Kidney epithelial cell (primary cell): ENCODE results near the gene BRD8. TPM values are rescaled to one million over a fixed set of nuclear protein-coding genes. Genes with fewer than 3 reads are reported as not detected.

Experiments used
- DNase-seq: peaks from one replicate; pipeline ENCODE4 v3.0.0-alpha.2; 2010; ENCODE audit warnings: low read depth
- H3K27me3 ChIP-seq: 2 replicates; pipeline ENCODE4 v1.6.0; 2011; ENCODE audit warnings: low read length; ENCODE audit not compliant: control insufficient read depth, insufficient read depth
- H3K36me3 ChIP-seq: 2 replicates; pipeline ENCODE4 v1.5.1; 2011; ENCODE audit warnings: low read length; ENCODE audit not compliant: control insufficient read depth, insufficient read depth
- H3K4me3 ChIP-seq: 2 replicates; pipeline ENCODE4 v1.5.1; 2011; ENCODE audit warnings: low read depth, mild to moderate bottlenecking, control low read depth, low read length
- CTCF ChIP-seq: IDR thresholded peaks from 2 replicates; pipeline ENCODE4 v1.5.1; 2011; ENCODE audit warnings: mild to moderate bottlenecking, moderate library complexity, low read length, control low read depth, inconsistent platforms; ENCODE audit not compliant: insufficient read depth, poor library complexity, severe bottlenecking
- total RNA-seq: library from RNA; depleted of rRNA; stranded (reverse); fragments of >200 nt; gene quantifications from 2 replicates; pipeline ENCODE4 v1.2.3, GENCODE V29; 2015

Gene BRD8
- total RNA-seq, 1 donor from 2014 or later = 21.5 TPM

- no peak for TF ChIP-seq CTCF
- DNase-seq = no peak
- no peak overlapping the region for H3K4me3 ChIP-seq
- no peaks in the 10 kb centered on the region for H3K36me3 ChIP-seq
- H3K27me3 ChIP-seq = peaks cover 2% of the 10 kb centered on the region
Observed at GRCh38 chr5:138093036-138093435, 85.4 kb downstream of the BRD8 start.

GRCh38 chr5:138092301-138092700, 86.1 kb downstream of the BRD8 start:
- TF ChIP-seq CTCF = no peak
- no peak overlapping the region for H3K4me3 ChIP-seq
- no peaks in the 10 kb centered on the region for H3K36me3 ChIP-seq
- peaks cover 2% of the 10 kb centered on the region for H3K27me3 ChIP-seq
- DNase-seq = no peak

- H3K27me3 ChIP-seq = peaks cover 2% of the 10 kb centered on the region
- H3K4me3 ChIP-seq = no peak overlapping the region
- DNase-seq = no peak
- H3K36me3 ChIP-seq = no peaks in the 10 kb centered on the region
- no peak for TF ChIP-seq CTCF
Observed at GRCh38 chr5:138091685-138092084, 86.7 kb downstream of the BRD8 start.

Other genes starting within 250 kb of the BRD8 start
- 12.6 and 14.4 TPM in 2 replicates for gene FAM13B, start 145.6 kb downstream of the BRD8 start, total RNA-seq
- gene WNT8A, start 94.6 kb downstream of the BRD8 start, total RNA-seq = not detected in 2 replicates
- gene NME5, start 39.2 kb downstream of the BRD8 start, total RNA-seq = 4.6 and 7.9 TPM in 2 replicates
- 4.4 and 4.6 TPM in 2 replicates for gene KIF20A, start 482 bp upstream of the BRD8 start, total RNA-seq
- 23.8 and 27.0 TPM in 2 replicates for gene CDC23, start 34.7 kb upstream of the BRD8 start, total RNA-seq
- gene GFRA3, start 96.0 kb upstream of the BRD8 start, total RNA-seq = 0.08 TPM in 1 of 2 replicates, not detected in the other
- 1.9 and 2.0 TPM in 2 replicates for gene CDC25C, start 153.2 kb upstream of the BRD8 start, total RNA-seq
- gene FAM53C, start 159.6 kb upstream of the BRD8 start, total RNA-seq = 26.3 and 36.8 TPM in 2 replicates
- 44.3 and 45.1 TPM in 2 replicates for gene KDM3B, start 174.1 kb upstream of the BRD8 start, total RNA-seq